ENCODE results near the gene WWP2.
"Not testable (repeated sequence)": the region's sequence is repeated elsewhere in the genome, so short reads cannot be mapped to it uniquely, and the experiment has no call there.

WWP2 gene

DNA sequence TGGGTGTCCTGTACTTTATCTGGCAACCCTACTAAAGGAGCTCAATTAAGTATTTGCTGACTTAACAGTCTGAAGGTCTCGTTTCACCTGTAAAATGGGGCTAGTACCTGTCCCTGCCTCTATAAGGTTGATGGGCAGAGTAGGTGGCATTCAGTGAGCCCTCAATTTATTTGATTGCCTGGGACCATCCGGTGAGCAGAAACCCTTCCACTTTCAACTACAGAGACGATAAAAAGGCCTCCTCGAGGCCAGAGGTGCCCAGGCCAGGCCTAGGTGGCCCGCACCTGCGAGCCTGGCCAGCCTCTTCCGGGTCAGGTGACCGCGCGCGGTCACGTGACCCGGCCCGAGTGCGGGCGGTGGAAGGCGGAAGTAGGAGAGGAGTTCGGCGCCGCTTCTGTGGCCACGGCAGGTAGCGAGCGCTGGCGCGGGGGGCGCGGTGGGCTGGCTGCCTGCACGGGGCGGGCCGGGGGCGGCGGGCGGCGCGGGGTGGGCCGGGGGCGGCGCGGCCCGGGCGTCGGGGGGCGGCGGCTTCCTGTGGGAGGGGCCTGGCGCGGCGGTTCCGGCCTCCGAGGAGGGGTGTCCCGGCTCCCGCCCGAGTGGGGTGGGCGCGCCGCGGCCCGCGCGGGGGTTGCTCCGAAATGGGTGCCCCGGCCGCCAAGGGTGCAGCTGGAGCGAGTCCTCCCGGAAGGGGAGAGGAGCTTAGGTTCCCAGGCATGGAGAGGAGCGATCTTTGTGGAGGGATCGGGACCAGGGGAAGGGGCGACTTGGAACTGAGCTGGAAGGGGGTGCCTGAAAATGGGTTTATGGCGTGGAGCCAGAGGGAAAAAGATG lies at the start of gene WWP2:
Gene WWP2 (plus strand): TSS at position 350 of the 831 bp plus-strand sequence. CDS start 24,679 bp downstream, outside the sequence.
- FAIRE-seq, result no peak

DNA sequence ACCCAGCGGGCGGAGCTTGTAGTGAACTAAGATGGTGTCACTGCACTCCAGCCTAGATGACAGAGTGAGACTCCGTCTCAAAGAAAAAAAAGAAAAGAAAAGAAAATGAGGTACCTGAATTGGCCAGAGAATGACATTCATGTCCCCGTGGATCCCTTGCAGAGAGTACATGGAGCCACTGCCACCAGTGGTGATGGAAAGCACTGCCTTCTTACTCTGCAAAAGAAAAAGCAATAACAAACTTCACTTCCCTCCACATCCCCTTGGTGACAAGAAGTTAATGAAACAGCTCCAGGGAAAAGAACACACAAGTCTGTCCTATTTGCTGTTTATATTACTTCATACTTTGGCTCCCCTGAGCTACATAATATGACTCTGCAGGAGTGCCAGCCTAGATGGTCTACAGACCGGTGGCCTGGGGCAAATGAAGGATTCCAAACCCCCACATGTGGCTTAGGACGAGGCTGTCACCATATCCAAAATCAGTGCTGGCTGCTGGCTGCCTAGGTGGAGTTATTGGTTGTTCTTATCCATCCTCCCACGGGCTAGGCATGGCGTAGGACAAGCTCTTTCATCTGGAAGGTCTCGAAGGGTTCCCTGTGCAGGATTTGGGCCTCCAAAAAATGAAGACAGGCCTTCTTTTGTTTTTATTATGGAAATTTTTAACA lies 49.1 kb upstream of the WWP2 start:
- FAIRE-seq, result no peak

DNA sequence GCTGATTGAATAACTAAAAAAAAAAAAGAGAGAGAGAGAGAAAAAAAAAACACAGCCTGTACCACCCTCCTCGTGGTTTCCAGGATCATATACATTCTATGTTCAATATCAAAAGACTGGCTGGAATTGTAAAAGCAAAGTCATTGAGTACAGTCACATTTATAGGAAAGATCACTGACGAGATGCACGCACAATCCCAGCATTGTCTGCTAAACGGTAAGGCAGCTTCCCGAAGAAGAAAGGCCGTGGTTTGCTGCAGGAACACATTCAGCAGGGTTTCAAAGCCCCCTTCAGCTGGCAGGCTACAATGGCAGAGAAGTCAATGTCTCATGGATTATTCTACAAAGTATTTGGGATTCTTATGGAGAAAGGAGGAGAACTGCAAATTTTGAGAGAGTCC lies 45.1 kb upstream of the WWP2 start:
- no peak for FAIRE-seq

DNA sequence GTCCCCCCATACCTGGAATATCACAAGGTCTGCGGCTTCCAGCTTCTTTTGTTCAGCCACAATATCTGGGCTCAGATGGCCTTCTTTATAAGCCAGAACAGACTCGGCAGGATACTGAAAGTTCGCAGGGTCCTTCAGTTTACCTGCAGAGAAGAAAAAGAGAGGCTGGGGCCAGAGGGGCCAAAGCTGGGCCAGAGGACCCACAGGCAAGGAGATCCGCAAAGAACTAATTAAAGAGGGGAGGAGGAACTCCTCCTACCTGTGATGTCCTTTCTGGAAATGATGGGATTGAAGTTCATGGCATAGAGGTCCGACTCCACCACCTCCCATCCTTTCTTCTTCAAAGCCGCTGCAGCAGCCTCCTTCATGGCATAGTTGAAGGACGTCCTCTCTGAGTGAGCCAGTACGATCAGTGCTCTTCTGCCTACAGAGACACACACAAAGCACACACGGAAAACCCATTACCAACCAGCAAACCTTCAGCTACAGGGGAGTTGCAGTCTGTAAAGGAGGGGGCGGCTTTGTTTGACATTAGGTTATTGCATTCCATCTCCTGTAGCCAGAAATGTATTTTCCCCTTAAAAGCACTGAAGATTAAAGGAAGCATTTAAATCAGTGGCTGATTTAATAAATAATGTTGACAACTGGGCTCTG lies 43.9 kb upstream of the WWP2 start:
- no peak for FAIRE-seq

DNA sequence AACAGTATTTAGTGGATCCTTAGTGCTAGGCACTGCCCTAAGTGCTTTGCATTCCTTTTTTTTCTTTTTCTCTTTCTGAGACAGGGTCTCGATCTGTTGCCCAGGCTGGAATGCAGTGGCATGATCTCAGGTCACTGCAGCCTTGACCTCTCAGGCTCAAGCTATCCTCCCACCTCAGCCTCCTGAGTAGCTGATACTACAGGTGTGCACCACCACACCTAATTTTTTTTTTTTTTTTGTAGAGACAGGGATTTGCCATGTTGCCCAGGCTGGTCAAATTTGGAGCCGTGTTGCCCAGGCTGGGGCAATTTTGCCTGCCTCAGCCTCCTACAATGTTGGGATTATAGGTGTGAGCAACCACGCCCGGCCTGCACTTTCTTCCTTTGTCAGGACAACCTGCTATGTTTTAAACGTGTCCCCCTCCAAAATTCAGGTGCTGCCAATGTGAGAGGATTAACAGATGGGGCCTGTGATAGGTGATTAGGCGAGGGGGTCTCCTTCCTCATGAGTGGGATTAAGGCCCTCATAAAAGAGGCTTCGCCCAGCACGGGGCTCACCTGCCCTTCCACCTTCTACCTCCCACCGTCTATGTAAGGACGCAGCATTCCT lies 41.2 kb upstream of the WWP2 start:
- no peak for FAIRE-seq

DNA sequence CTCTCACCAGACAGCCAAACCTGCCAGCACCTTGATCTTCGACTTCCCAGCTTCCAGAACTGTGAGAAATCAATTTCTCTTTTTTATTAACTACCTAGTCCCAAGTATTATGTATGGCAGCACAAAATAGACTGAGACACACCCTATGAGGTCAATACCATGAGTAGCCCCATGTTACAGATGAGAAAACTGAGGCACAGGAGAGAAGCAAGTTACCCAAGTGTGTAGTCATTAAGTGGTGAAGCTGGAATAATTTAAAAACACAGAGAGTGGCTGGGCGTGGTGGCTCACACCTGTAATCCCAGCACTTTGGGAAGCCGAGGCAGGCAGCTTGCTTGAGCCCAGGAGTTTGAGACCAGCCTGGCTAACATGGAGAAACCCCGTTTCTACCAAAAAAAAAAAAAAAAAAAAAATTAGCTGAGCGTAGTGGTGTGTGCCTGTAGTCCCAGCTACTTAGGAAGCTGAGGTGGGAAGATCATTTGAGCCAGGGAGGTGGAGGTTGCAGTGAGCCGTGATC lies 40.6 kb upstream of the WWP2 start:
- no peak for FAIRE-seq

DNA sequence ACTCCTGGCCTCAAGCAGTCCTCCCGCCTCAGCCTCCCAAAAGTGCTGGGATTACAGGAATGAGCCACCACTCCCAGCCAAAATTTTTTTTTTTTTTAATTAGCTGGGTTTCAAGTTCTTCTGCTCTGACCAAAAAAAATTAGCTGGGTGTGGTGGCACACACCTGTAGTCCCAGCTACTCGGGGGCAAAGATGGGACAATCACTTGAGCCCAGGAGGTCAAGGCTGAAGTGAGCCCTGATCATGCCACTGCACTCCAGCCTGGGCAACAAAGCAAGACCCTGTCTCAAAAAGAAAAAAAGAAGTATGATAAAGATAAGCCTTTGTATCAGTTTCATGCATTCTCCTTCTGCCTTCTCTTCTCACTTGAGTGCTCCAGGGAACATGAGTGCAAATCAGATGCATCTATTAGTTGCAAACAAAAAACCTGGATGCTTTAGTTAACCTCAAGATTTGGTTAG lies 37.7 kb upstream of the WWP2 start:
- no peak for FAIRE-seq

DNA sequence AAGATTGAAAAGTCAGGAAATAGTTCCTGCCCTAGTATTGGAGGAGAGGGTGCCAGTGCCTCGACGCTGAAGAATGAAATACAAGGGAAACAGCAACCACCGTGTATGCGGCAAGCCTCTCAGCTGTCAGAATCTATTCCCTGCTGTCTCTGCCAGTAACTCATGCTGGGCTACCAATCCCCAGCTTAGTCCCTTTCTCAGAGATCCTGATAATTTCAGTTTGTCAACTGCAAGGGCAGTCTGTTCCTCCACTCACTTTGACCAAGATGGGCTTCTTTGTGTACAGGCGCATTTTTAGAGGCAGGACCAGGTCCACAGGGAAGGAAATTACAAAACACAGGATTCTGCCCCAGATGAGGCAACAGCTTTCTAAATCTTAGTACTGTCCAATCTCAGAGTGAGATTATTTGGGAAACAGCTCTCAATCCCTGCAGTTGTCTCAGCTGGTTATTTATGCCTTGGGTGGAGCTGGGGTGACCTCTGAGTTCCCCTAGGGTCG lies 37.1 kb upstream of the WWP2 start:
- no peak for FAIRE-seq

DNA sequence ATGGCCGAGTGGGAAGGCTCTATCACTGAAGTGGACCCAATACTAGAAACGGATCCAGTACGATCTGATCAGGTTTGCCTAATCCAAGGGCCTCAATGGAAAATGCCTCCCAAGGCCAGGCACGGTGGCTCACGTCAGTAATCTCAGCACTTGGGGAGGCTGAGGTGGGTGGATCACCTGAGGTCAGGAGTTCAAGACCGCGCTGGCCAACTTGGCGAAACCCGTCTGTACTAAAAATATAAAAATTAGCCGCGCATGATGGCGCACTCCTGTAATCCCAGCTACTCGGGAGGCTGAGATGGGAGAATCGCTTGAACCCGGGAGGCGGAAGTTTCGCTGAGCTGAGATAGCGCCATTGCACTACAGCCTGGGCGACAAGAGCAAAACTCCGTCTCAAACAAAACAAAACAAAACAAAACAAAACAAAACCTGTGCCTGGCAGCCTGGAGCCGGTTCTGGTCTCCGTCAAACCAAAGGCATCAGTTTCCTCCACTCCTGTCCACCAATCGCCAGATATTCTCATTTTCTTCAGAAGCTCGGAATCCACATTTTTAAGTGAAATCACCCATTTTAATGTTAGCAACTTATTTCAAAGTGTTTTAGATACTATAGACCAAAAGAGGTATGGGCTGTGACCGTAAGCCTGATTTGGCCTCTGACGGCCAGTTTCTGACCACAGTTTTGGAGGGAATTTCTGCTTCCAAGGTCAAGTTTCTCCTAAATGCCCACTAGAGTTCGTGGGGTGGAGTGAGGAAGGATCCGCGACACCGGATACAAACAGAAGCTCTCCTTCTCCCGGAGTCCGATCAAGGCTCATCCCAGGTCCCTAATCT lies 36.4 kb upstream of the WWP2 start:
- FAIRE-seq, result no peak

DNA sequence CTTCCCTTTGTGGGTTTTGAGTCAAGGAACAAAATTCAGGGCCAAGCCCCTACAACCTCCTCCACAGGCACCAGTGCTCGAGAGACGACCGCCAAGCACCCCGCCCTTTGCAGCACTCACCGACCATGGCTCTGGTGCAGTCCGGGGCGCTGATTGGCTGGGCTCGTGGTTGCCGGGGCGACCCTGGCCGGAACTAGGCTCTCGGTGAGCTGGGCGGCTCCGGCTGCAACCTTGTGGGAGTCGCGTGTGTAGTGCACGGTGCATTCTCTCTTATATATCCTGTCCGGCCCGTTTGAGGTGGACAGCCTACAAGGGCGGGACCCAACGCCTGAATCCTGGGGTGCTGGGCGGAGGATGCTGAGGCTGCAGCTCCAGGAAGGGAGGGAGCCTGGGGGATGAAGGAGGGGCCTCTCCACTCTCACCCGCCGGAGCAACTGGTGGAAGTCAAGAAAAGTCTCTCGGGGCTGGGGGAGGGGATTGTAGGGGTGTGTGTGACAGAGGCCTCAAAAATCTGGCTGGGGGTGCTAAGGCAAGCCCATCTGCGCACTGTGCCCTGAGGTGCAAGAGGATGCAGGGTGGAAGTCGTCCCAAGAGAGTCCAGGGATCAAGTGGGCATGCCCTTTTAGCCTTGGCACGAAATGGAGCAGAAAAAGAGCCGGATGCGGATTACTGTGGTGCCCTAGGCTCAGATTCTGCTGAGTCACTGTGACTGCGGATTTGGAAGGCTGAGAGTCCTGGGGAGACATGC lies 35.6 kb upstream of the WWP2 start, which contains the start of gene NQO1:
Gene NQO1 (minus strand): TSS at position 248 of the 748 bp plus-strand sequence. CDS start 121 bp downstream, at position 127.
- peak; percentile 95 for FAIRE-seq

DNA sequence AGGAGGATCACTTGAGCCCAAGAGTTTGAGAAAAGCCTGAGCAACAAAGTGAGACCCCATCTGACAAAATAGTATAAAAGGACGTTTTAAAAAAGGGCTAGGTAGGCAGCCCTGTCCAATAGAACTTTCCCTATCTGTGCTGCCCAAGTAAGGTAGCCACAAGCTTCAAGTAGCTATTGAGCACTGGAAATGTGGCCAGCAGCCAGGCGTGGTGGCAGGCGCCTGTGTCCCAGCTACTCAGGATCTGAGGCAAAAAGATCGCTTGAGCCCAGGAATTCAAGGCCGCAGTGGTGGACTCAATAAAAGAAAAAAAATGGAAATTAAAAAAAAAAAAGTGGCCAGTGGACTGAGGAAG lies 34.2 kb upstream of the WWP2 start:
- no peak for FAIRE-seq

DNA sequence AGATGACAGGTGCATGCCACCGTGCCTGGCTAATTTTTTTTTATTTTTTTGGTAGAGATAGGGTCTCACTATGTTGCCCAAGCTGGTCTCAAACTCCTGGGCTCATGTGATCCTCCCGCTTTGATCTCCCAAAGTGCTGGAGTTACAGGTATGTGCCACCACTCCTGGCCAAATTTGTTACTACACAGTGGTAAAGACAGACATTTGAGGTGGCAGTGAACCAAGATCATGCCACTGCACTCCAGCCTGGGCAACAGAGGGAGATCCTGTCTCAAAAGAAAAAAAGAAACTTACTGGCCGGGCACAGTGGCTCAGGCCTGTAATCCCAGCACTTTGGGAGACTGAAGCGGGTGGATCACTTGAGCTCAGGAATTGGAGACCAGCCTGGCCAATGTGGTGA lies 33.1 kb upstream of the WWP2 start:
- FAIRE-seq, result not testable (repeated sequence)

DNA sequence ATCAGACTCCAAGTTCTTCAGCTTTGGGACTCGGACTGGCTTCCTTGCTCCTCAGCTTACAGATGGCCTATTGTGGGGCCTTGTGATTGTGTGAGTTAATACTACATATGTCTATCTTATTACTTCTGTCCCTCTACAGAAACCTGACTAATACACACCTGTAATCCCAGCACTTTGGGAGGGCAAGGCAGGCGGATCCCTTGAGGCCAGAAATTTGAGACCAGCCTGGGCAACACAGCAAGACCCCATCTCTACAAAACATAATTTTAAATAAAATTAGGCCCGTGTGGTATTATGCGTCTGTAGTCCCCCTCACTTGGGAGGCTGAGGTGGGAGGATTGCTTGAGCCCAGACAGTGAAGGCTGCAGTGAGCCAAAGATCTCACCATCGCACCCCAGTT lies 30.9 kb upstream of the WWP2 start:
- not testable (repeated sequence) for FAIRE-seq

DNA sequence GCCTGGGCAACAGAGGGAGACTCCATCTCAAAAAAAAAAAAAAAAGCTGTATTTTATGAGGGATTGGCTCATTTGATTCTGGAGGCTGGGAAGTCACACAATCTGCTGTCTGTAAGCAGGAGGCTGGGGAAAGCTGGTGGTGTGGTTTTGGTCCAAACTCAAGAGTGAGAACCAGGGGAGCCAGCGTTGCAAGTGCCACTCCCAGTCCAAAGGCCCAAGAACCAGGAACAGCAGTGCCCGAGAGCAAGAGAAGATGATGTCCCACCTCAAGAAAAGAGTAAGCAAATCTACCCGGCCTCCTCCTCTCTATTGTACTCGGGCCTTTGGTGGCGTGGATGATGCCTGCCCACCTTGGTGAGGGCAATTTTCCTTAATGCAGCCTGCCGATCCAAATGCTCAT lies 30.0 kb upstream of the WWP2 start:
- no peak for FAIRE-seq

DNA sequence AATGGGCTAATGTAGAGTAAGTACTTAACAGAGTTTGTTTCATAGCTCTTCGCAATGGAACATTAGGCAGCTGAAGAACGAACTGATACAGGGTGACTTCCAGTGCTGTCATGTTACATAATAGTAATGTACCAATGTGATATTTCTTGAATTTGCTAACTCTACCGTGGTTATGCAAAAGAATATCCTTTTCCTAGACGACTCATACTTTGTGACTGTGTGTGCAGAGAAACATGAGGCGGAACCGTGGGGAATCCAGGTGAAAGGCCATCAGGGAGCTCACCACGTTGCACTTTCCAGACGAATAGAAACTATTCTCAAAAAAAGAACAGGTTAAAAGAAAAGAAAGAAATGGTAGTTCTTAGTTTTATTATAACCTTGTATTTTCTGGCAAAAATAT lies 20.6 kb upstream of the WWP2 start:
- FAIRE-seq, result no peak

DNA sequence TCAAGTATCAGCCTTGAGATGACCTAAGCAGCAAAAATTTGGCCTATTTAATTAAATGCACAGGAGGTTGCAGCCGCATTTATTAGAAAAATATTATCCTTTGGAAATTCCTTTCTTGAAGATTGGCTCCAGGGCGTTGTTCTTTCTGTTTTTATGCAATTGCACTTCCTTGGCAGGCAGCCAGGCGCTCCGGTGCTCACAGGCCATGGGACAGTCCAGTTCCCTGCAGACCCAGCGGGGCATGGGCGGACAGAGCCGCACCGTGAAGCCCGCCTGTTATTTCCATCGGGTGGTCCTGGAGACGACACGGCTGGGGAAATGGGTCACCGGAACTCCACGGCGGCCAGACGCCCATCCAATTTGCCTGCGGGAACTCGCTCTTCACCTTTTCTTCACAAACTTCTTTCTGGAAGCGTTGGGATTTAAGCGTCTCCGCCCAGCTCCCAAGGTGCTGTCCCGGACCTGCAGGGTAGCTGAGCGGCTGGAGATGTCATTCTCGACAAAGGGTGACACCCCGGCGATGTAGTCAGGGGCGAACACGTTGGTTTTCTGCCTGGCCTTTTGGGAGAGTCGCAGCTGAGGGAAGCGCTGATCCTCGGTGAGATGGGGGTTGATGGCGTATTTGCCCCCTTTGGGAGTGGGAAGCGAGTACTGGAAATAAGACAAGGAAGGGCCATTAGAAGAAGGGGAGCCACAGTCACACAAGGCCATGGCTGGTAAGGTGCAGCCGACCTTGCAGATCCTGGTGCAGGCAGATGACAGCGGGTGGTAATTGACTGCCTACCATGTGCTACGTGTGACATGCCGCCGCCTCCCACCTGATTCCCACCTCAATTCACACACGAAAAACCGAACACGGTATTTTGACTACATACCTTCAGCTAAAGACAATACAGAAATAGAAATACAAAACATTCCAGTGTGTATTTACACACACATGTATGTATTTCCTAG lies 19.9 kb upstream of the WWP2 start:
- FAIRE-seq, result no peak

DNA sequence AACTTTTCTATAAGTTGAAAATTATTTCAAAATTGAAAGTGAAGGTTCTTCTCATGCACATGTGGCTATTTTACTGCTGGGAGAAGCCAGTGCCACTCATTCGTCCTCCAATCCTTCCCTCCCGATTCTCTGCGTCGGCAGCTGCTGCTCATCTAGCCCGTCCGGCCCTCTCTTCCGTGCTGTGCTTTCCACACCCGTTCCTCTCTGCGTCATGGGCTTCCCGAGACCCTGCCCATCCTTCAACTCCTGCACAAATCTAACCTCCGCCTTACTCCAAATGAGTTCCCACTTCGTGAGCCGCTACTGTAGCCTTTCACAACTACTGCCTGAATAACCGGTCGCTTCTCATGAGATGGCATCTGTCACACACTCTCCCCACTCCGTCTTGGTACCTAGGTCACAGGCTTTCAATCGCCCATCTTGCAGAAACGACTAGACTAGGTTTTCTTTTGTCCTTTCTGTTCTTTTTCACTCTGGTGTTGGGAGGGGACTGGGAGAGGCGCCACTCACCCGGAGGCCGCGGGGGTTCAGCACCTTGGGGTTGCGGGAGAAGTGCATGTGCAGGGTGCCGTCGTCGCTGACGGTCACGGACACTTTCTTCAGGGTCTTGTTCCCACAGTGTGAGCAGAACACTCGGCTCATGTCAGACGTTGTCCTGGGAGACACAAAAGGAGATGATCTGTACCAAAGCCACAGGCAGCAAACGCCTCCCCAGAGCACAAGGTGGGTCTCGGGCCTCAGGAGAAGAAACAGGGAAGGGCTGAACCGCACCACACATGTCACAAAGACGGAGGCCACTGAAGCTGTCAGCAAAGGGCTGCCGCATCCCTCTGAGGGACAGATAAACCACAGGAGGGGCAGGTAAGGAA lies 17.5 kb upstream of the WWP2 start:
- no peak for FAIRE-seq

DNA sequence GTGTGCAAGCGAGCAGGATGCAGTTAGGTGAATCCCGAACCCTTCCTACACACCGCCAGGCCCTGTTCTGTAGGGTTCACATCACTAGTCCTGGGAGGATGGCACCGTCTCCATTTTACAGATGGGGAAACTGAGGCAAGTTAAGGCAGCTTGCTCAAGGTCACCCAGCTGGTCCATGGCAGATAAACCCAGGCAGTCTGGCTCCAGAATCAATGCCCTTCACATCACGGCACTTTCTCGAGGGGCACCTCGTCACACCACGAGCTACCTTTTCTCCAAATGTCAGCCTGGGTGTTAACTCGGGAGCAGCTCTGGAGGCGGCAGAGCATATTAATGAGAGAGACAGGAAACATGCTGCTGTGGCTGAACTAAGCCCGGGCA lies 16.9 kb upstream of the WWP2 start:
- no peak for FAIRE-seq

DNA sequence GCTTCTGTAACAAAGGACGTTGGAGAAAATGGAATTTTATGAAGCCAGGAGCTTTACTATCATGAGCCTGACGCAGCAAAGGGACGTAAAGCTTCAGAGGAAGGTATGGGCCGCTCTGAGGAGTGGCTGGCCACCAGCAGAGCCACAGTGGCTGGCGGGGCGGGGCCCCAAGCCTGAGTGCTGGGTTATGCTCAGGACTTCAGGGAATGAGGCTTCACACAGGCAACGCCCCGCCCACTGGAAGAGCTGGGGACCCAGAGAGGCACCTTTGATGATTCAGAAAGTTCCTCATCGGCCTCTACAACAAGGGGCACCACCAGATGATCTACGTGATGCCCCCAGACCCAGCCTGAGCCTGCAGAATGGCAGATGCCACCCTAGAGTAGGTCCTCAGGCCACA lies 16.2 kb upstream of the WWP2 start:
- no peak for FAIRE-seq
